GM10266 (cell line): ENCODE measurements around the gene FOXP1.

ENCODE experiments used
- DNase-seq: peaks from one replicate; pipeline ENCODE4 v3.0.0; 2012; ENCODE audit errors: extremely low spot score
- TF ChIP-seq, protein P1 (sequence below): IDR thresholded peaks from 2 replicates; pipeline ENCODE4 v1.5.1; 2012; ENCODE audit warnings: mild to moderate bottlenecking, low read depth; ENCODE audit not compliant: control insufficient read depth, insufficient read depth; ENCODE audit errors: missing control alignments

Gene FOXP1

DNA sequence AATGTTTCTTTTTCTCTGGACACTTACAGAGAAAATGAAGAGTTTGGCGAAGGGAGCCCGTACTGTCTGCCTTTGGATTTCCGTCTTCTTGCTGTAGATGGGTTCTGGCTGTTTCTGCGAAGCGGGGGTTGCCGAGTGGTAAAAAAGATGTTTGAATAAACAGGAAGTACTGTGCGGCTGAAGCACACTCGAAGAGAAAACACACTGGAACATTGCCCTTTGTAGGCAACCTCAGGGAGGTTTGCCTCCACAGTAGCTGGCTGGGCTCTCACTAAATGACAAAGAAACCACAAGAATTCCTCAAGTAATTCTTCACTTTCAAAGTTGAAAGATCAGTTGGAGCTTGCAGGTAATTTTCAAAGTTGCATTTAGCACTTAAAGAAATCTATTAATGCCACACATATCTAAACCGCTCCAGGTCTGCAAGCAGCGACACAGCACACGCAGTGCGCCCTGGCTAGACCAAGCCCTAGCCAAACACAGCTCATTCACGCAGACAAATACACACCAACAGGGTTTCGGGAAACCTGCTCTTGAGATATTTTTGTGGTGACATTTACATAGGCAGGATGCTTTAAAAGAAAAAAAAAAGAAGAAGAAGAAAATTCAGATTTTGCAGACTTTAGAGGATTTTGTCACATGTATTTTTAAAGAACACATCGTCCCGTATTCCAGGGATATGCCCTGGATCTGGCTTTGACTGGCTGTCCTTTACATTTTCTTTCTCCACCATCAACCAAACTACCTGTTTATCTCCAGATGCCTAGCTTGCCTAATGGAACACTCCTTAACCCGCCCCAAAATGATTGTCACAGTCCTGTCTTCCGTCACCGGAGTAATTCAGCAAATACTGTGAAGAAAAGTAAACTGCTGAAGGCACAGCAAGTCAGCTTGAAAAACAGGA lies 452.8 kb downstream of the FOXP1 start:
- peak; percentile 9 for DNase-seq
- TF ChIP-seq, protein P1, sequence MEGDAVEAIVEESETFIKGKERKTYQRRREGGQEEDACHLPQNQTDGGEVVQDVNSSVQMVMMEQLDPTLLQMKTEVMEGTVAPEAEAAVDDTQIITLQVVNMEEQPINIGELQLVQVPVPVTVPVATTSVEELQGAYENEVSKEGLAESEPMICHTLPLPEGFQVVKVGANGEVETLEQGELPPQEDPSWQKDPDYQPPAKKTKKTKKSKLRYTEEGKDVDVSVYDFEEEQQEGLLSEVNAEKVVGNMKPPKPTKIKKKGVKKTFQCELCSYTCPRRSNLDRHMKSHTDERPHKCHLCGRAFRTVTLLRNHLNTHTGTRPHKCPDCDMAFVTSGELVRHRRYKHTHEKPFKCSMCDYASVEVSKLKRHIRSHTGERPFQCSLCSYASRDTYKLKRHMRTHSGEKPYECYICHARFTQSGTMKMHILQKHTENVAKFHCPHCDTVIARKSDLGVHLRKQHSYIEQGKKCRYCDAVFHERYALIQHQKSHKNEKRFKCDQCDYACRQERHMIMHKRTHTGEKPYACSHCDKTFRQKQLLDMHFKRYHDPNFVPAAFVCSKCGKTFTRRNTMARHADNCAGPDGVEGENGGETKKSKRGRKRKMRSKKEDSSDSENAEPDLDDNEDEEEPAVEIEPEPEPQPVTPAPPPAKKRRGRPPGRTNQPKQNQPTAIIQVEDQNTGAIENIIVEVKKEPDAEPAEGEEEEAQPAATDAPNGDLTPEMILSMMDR: no peak

DNA sequence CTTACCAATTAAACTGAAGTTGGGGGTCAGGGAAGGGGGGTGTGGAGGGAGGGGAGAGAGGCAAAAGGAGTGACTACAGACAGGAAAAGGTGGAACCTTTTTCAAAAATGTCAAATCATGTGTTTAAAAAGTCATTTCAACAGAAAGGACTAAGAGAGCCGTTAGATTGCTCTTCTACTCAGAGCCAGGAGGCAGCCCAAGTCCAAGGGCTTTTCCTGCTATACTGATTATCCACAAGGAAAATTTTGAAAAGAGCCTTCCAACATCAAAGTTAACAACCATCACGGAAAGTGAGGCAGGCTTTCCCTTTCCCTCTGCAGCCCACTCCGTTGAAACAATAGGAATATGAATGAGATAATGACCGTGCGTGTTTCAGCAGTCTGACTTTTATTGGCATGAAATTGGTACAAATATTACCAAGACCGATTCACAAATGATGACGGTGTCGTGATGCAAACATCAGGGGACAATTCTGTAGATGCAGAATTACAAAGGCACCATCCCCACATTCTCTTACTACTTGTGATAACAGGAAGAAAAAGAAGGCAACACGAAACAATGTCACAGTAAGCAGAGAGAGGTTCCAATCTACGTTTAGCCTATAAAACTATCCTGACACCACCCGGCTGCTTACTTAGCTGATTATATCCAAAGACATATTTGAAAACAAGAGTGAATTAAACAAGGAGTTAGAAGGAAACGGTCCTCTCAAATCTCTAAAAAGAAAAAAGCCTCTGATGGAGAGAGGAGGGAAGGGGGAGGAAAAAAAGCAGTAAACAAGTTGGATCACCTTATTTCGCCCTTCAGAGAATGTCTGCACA lies 453.7 kb downstream of the FOXP1 start:
- TF ChIP-seq, protein P1: no peak
- no peak for DNase-seq

DNA sequence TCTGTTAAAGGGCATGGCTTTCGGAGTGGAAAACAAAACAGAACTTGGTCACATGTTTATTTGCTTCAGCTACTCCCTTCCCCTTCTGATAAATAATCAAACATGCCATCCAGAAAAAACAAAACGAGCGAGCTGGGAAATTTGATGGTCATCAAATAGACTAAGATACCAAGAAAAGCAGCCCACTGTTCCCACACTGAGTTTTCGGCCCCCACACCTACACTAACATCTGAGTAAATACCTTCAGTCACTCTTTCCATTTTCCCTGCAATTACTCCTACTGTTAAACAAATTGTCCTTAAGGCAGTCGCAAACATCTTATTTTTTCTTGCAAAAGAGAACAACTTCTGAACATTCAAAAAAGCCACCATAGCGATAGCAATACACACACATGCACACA lies 454.6 kb downstream of the FOXP1 start:
- no peak for DNase-seq
- TF ChIP-seq, protein P1: no peak

DNA sequence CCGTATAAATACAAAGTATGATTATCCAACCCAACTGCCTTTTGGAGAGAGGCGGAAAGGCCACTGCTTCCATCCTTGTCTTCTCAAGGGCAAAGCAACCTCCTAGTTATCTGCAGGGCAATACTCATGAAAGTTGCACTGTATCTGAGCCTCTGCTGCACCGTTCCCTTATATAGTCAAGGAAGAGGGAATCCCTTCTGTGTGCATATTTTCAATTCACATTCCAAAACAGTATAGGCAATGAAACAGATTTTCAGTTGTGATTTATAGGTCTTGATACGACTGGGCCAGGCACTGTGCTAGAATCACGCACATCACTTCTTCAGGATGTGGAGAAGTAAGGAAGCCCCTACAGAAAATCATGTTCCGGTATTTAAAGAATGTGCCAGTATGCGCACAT lies 455.7 kb downstream of the FOXP1 start:
- DNase-seq: no peak
- TF ChIP-seq, protein P1: no peak

DNA sequence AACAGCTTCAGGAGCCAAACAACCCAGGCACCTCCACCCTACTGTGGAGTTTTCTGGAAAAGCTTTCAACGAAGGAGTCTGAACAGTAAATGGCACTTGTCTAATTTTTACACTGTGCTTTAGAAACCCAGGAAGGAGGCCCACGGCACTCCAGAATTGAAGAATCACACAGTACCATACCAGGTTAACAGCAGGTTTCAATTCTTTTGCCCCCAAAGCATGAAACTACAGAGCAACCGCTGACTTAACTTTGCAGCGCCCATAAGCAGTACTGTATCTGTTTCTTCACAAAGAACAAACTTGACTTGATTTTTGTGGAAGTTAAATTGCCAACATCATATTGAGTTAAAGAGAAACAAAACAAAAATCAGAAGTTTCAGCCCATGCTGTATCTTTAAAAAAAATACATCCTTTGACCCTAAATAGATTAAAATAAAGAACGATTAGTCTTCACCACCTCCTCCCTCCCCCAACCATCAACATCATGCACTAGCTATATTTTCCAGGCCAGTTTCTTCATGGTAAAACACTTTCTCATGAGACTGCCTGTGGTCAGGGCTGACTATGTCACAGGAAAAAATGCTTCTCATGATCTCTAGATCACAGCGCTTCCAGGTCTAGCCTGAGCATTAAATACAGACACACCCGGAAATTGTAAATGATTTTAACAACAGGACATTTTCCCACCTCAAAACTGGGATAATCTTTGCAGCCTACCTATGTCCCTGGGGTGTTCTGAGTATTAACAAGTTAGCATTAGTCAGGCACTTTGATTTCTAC lies 456.3 kb downstream of the FOXP1 start:
- DNase-seq: no peak
- TF ChIP-seq, protein P1: no peak

DNA sequence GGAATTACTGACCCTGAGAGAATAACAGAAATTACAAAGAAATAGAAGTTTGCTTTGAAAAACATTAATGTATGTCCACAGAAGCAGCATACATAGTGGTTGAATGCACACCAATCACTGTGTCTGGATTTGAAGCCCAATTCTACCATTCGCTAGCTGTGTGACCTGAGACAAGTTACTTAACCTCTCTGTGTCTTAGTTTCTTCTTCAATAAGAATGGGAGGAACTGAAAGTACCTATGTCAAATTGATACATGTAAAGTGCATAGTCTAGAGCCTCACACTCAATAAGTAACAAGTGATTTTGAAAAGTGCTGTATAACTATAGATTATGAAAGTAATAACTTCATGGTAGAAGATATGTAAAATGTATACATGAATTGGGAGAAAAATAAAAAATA lies 457.8 kb downstream of the FOXP1 start:
- DNase-seq: no peak
- TF ChIP-seq, protein P1: no peak
